HG03097 (cell line): ENCODE measurements around the gene BRICD5.
A peak's percentile ranks its signal among the peaks of the same experiment; 100 is the strongest.
"Not testable (repeated sequence)": the region's sequence is repeated elsewhere in the genome, so short reads cannot be mapped to it uniquely, and the experiment has no call there.

Experiments used
- ATAC-seq: cut with Tn5 transposase; IDR thresholded peaks from one replicate; pipeline ENCODE4 v1.9.1; 2021; ENCODE audit not compliant: unreplicated experiment, low FRiP score

The BRICD5 gene

DNA sequence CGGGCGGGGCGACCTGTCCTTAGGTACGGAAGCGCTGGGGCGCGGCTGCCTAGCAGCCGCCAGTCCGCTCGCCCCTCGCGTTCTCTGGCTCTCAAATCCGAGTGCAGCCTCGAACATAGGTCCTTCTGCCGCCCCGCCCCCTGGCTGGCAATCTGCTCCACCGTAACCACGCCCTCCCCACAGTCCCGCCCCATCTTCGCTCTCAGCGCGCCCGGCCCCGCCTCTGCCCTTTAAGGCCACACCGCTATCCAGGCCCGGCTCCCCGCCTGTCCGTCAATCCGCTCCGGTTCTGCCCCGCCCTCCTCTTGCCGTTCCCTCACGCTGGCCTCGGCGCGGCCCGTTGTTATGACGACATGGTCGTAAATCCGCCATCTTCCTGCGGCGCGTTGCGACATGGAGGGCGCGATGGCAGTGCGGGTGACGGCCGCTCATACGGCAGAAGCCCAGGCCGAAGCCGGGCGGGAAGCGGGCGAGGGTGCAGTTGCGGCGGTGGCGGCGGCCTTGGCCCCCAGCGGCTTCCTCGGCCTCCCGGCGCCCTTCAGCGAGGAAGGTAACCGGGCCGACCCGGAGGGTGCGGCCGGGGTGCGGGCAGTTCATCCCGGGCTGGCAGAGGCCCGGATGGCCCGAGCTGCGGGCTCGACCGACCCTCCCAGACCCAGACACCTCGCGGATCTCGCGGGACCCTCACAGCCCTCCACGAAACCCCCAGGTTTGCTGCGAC is 12.7 kb upstream of the BRICD5 start, which contains the start of gene E4F1:
Gene E4F1 (plus strand): TSS at position 371 of the 721 bp plus-strand sequence. CDS start 23 bp downstream, at position 394.
- ATAC-seq = peak; percentile 87

DNA sequence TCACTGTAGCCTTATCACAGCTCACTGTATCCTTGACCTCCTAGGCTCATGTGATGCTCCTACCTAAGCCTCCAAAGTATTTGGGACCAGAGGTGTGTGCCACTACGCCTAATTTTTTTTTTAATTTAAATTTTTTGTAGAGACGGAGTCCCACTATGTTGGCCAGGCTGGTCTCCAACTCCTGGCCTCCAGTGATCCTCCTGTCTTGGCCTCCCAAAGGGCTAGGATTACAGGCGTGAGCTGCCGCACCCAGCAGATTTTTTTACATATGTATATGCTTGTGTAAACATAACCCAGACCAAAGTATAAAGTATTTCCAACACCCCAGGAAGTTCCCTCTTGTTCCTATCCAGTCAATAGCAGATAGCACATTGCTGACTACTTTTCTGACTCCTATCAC is 5.7 kb upstream of the BRICD5 start:
- no peak for ATAC-seq

DNA sequence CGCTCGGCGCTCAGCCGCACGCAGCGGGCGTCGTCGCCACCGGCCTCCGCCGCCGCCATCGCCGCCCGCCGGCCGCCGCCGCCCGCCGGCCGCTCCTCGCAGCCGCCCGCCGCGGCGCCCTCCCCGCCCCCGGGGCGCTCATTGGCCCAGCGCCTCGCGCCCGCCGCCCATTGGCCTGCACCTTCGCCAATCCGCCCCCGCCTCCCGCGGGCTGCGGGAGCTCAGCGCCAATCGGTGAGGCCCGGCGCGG is 4.0 kb upstream of the BRICD5 start, which contains the start of gene PGP:
Gene PGP (minus strand): TSS at position 122 of the 250 bp plus-strand sequence. CDS start 63 bp downstream, at position 59.
- peak; percentile 80 for ATAC-seq

DNA sequence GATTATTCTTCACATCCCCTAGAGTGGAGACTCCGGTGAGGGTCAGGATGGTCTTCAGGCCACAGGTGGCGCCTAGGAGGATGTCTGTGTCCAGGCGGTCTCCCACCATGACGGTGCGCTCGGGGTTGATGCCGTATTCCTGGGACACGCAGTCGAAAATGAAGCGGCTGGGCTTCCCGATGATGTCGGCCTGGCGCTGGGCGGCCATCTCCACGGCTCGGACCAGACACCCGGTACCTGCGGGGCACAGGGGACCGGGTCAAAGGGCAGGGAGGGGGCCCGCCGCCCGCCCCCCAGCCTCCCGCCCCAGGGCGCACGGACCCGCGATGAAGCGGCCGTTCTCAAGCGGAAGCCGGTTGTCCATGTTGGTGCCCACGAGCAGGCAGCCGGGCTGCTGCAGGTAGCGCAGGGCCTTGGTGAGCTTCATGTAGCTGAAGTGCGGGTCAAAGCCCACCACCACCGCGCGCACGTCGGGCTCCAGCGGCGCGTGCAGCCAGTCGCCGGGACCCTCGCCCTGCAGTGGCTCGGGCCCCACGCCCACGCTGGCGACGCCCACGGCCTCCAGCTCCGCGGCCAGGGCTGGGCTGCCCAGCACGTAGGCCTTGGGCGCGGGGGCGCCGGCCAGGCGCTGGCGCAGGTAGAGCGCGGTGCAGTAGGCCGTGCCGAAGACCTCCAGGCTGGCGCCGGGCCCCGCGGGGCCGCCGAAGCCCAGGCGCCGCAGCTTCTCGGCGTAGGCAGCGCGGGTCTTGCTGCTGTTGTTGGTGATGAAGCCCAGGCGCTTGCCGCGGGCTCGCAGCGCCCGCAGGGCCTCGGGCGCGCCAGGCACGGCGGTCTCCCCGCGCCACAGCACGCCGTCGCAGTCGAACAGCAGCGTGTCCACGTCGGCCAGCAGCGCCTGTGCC is 3.4 kb upstream of the BRICD5 start:
- ATAC-seq = peak; percentile 7

DNA sequence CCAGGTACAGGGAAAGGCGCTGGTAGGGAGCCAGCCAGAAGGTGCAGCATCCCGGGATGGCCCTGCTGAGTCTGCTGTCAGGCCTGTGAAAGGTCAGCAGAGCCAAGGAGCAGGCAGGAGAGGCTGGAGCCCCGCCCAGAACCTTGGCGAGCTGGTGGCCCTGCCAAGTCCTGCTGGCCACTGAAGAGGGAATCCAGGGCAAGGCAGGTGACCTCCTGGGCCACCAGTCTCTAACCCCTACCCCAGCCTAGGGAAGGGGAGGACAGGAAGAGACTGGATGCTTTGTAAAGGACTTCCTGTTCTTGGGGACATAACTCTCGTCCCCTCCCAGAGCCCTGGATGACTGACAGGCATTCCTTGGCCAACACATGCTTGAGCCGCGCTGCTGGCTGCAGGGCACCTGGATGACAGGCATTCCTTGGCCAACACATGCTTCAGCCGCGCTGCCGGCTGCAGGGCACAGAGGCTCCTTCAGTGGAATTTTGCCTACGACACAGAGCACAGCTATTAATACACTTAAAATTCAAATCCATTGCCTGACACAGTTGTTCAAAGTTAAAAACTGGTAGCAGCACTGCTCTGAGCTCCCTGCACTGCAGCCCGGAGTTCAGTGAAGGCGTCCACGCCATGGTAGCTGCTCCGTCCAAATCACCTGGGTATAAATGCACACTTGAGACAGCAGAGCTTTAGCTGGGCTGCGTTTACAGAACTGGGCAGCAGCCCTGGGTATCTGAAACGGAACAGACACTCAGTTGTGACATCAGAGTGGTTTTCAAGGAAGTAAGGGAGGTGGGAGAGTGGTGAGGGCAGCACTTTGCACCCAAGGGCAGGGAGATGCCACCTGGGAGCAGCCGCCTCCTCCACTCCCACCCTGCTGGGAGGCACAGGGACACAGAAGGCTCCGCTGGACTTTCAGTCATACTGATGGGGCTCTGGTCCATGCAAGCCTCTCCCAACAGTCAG is 2.0 kb upstream of the BRICD5 start:
- no peak for ATAC-seq

DNA sequence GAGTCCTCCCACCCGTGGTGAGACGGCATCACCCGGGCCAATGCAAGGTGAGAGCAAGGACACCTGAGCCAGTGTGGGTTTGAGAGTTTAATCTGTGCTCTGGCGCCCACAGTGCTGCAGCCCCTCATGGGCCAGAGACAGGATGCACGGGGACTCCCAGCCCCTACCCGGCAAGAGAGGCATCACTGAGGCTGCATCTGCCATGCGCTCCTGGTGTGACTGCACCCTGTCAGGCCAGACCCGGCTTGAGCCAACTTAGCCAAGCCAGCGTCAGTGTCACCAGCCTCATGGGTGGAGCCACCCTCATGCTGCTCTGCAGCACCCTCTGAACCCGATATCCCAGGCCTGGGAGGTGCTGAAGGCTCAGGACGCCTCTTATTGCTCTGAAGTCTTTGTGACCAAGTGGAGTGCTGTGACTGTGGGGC is 1.3 kb upstream of the BRICD5 start:
- no peak for ATAC-seq

DNA sequence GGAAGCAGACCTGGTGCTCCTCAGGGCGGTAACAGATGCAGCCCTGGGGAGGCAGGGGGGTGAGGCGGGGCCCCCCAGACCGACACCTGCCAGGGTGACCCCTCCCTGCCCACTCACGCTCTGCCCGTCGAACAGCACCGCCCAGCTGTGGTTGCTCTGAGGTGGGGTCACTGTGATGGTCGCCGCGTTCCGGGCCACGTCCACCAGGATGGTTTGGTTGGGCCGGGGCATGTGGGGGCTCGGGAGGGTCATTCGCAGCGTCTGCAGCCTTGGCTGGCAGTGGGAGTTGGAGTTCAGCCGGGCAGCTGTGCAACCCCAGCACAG is 692 bp downstream of the BRICD5 start:
- no peak for ATAC-seq

DNA sequence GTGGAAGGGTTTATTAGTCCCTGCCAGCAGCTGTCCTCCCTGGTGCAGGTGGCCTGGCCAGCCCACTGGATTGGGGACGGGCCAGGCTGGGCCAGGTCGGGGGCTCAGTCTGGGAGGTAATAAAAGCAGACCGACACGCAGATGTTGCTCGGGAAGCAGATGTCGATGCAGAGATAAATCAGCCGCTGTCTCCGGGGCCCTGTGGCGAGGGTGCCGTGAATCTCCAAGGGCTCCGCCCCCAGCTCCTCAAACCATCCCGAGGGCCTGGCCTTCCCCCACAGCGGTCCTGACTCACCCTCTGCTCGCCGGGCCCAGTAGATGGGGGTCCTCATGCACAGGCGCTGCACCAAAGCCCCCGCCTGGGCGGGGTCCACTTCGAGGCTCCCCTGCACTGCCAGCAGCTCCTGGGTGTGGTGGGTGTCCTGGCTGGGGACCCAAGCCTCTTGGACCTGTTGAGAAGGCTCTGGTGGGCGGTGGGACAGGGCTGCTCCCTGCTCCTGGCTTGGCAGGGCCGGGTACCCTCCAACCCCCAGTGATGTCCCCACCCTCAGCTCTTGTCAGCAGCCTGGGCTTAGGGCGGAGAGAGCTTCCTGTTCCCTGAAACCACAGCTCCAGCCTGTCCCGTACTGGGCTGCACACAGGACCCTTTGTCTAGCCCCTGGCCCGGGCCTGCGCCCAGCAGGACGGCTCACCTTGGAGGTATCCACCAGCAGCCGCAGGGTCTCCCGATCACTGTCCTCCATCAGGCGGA is 1.2 kb downstream of the BRICD5 start:
- ATAC-seq = no peak

DNA sequence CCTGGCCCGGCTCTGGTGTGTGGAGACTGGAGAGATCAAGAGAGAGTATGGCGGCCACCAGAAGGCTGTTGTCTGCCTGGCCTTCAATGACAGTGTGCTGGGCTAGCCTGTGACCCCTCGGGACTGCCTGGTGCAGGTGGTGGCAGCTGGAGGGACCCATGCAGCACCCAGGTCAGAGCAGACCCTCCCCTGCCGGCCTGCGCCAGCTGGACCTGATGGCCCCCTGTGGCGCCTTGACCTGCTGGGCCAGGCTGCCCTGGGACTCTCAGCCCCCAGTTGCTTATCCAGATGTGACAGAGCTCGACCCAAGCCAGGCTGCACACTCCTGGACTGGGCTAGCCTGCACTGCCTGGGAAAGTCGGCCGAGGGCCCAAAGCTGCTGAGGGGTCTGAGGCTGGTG is 1.9 kb downstream of the BRICD5 start:
- no peak for ATAC-seq

DNA sequence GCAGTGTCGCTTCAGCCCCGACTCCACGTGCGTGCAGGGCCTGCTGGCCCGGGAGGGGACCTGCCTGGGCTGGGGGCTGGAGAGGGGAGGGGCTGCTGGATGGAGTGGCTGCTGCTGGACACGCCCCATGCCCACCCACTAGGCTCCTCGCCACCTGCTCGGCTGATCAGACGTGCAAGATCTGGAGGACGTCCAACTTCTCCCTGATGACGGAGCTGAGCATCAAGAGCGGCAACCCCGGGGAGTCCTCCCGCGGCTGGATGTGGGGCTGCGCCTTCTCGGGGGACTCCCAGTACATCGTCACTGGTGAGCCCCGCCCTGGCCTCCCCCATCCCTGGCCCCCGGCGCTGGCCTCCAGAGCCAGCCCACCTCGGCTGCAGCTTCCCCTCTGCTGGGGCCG is 2.4 kb downstream of the BRICD5 start:
- ATAC-seq = no peak

DNA sequence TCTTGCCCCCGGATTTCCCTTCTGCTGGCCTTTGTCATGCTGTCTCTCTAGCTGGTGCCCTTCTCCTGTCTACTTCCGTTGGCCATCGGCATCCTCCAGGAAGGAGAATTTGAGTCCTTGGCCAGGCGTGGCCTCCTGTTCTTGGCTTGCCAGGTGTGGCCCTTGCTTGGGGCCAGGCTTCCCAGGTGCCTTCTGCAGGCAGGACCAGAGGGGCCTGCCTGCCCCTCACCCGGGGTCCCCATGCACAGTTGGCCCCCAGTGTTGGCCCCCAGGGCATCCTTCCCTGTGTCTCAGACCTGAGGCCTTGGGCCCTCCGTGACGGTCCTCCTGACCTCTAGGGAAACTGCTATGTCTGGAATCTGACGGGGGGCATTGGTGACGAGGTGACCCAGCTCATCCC is 2.8 kb downstream of the BRICD5 start:
- no peak for ATAC-seq

DNA sequence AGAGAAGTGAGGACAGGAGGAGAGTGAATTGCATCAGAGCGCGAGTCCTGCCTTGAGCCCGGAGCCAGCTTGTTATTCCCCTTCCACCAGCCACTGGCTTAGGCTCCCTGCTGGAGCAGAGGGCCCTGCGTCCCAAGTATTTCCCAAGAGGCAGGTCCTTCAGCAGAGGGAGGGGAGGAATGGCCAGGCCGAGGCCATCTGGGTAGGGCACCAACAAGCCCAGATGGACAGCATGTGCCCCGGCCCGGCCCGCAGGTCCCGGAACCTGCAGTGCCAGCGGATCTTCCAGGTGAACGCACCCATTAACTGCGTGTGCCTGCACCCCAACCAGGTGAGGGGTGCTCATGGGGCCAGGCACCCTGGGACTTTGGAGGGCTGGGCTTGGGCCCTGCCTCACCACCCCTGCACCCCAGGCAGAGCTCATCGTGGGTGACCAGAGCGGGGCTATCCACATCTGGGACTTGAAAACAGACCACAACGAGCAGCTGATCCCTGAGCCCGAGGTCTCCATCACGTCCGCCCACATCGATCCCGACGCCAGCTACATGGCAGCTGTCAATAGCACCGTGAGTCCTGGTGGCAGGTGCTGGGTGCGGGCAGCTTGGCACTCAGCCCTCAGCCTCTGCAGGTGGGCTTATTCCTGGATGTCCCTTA is 3.8 kb downstream of the BRICD5 start:
- ATAC-seq = no peak

DNA sequence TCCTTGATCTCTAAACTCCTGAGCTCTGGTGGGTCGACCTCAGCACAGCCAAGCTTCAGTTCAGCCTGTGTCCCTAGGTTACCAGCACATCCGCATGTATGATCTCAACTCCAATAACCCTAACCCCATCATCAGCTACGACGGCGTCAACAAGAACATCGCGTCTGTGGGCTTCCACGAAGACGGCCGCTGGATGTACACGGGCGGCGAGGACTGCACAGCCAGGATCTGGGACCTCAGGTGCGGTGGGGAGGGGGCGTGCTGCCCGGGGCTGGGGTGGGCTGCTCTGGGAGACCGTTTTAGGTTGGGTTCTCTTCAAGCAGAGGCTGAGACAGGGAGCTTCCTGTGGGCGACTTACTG is 4.3 kb downstream of the BRICD5 start:
- no peak for ATAC-seq

DNA sequence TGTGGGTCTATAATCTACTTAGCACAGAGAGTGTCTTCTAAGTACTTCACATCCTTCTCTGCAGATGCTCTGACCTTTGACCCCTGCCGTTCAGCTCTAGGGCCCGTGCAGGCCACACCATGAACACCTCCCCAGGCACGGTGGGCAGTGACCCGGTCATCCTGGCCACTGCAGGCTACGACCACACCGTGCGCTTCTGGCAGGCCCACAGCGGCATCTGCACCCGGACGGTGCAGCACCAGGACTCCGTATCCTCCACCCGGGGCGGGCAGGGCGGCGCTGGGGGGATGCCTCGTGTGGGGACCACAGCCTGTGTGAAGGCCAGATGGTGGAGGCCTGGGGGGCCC is 4.7 kb downstream of the BRICD5 start:
- ATAC-seq = peak; percentile 1

DNA sequence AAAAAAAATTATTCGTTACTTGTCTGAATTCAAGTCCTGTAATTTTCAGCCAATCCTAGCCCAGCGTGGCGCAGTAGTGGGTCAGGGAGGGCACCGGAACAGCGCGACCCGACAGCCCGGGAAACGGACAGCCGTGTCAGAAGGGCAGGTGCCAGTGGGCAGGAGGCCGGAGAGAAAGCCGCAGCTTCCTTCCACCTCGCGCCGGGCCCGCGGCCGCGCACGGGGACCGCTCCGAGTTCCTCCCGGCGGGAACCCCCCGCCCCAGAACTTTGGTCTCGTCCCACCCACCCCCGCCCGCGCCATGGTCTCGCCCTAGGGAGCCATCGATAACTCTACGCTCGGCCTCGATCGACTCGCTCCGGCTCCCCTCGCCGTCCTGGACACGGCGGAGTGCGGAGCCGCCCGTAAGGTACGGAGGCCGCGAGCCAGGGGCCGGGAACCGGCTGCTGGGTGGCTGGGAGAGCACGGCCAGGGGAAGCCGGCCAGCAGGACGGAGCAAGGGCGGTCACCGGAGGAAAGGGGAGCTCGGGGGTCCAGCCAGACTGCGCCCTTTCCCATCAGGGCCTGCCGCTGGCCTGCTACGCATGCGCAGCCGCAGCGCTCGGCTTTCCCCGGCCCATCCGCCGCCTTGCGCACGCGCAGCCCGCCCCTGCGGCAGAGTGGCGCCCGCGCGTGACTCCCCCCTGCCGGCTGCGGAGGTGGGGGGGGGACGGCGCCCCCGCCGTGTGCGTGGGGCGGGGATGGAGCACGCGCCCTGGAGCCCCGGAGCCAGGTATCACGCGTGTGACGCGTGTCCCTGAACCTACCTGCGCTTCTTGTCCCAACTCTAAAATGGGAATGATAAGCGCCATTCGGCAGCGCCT is 5.3 kb downstream of the BRICD5 start, which contains the start of gene MLST8:
Gene MLST8 (plus strand): TSS at position 351 of the 863 bp plus-strand sequence. CDS start 632 bp downstream, outside the sequence.
- peak; percentile 62 for ATAC-seq

DNA sequence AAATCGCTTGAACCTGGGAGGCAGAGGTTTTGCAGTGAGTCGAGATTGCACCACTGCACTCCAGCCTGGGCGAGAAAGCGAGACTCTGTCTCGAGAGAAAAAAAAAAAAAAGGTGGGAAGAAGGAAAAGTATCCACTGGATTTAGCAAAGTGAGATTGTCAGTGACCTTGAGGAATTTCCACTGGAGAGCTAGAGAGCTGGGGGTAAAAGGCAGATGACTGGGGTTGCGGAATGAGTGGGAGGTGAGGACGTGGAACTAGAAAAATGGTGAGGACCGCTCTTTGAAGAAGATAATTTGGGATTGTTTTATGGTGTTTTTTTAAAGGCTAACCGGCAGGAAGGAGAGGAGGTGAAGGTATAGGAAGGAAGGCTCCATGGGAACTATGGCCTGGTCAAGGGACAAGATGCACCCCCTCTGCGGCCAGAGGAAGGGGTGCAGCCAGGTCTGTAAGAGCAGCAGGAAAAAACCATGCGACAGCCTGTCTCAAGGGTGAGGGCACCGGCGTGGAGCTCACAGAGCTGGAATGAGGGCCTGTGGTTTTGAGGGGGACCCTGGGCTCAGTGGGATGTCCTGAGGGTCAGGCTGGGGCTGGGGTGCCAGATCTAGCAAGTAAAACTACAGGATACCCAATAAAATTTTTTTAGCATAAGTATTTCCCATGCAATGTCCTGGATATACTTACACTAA is 6.1 kb downstream of the BRICD5 start:
- no peak for ATAC-seq

DNA sequence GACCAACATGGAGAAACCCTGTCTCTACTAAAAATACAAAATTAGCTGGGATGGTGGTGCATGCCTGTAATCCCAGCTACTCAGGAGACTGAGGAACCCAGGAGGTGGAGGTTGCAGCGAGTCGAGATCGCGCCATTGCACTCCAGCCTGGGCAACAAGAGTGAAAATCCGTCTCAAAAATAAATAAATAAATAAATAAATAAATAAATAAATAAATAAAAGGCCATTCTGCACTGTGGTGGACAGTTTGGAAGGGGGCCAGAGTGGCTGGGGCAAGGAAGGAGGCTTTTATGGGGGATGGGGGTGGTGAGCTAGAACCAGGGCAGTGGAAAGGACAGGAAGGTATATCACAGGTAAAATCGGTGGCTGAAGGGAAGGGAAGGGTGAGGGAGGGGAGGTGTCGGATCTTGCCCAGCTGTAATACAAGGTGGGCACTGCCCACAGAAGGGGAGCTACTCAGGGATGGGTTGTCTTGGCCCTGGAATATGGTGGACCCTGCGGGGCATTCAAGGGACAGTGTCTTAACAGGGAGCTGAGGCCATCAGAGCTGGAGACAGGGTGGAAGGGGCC is 7.5 kb downstream of the BRICD5 start:
- ATAC-seq = not testable (repeated sequence)

DNA sequence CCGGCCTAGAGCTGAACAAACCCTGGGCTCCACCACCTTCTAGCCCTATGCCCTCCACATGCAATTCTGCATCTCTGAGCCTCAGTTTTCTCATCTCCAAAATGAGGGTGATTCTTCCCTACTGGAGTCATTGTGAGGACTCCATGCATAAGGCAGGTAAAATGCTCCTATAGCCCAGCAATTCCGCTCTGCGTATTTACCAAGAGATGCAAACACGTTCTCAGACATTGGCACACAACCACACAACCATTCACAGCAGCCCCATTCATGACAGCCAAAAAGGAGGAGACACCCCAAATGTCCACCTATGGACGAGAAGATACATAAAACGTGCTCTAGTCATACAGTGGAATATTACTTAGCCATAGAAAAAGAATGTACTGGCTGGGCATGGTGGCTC is 10.3 kb downstream of the BRICD5 start:
- ATAC-seq = no peak
